Measurements from ENCODE around the gene LYSET. TPM values are rescaled to one million over a fixed set of nuclear protein-coding genes. Genes with fewer than 3 reads are reported as not detected.
"Not testable (repeated sequence)": the region's sequence is repeated elsewhere in the genome, so short reads cannot be mapped to it uniquely, and the experiment has no call there.

The LYSET gene
- total RNA-seq: 10 to 100 TPM; 11.9 to 15.2 TPM
- polyA plus RNA-seq (ENCODE audit: insufficient read depth, low read depth, low replicate concordance): 11.1 TPM
- long read RNA-seq, donor 1, transcript TMEM251-201 (2 exons, 909 nt): major isoform, 14 of 23 reads
- long read RNA-seq, donor 1, partial matches to known transcripts: 5 of 23 reads
- long read RNA-seq, donor 1, other reads (novel, unspliced or antisense): 0 of 23 reads
- long read RNA-seq, donor 2, transcript TMEM251-201 (2 exons, 909 nt): major isoform, 11 of 12 reads
- long read RNA-seq, donor 2, partial matches to known transcripts: 0 of 12 reads
- long read RNA-seq, donor 2, other reads (novel, unspliced or antisense): 0 of 12 reads

GRCh38 chr14:93184391-93185348 is at the start of gene LYSET, which contains the start of gene MOAP1:
Gene LYSET, plus strand, starts transcription at chr14:93185317. Its CDS starts 89 bp downstream, at chr14:93185406.
Gene MOAP1, minus strand, starts transcription at chr14:93184897. Its CDS starts 655 bp downstream, at chr14:93184242.
- Histone ChIP-seq H3K4me3 (peak within 1 kb of the TSS; percentile 95 to 98), H3K9me3 (no peaks in the 10 kb centered on the region), H3K36me3 (ENCODE audit: low read depth, missing control alignments) (no peaks in the 10 kb centered on the region), H3K4me1 (peaks cover 19% of the 10 kb centered on the region), H3K27me3 (no peaks in the 10 kb centered on the region), H3K27ac (peak within 1 kb of the TSS; percentile 95 to 96)
- peak; percentile 91 for DNase-seq
- TF ChIP-seq POLR2A (IDR thresholded peaks at IDR 0.05): no peak
- no peak for TF ChIP-seq CTCF (IDR thresholded peaks at IDR 0.05)
- 0% methylated on average over 21 to 68 of the region's 124 CpGs for WGBS, 2 donors
- intact Hi-C loops (cut with DNase I; ENCODE audit: low total_unique reads): no loop called here

GRCh38 chr14:93135399-93135798 is 49.7 kb upstream of the LYSET start:
- Histone ChIP-seq H3K27ac (no peak overlapping the region), H3K4me3 (no peak overlapping the region), H3K27me3 (no peaks in the 10 kb centered on the region), H3K4me1 (peaks cover 5% of the 10 kb centered on the region), H3K9me3 (no peaks in the 10 kb centered on the region), H3K36me3 (ENCODE audit: low read depth, missing control alignments) (no peaks in the 10 kb centered on the region)
- WGBS, 2 donors: 88 to 92% methylated on average over 5 of the region's 5 CpGs
- intact Hi-C loops (cut with DNase I; ENCODE audit: low total_unique reads): no loop called here
- no peak for TF ChIP-seq POLR2A (IDR thresholded peaks at IDR 0.05)
- no peak for TF ChIP-seq CTCF (IDR thresholded peaks at IDR 0.05)
- no peak for DNase-seq

- H3K9me3 ChIP-seq: no peaks in the 10 kb centered on the region
- no peaks in the 10 kb centered on the region for H3K36me3 ChIP-seq (ENCODE audit: low read depth, missing control alignments)
- no peak overlapping the region for H3K4me3 ChIP-seq
- no peaks in the 10 kb centered on the region for H3K27me3 ChIP-seq
- no peak for TF ChIP-seq CTCF (IDR thresholded peaks at IDR 0.05)
- TF ChIP-seq POLR2A (IDR thresholded peaks at IDR 0.05): no peak
- H3K27ac ChIP-seq: no peak overlapping the region
- intact Hi-C loops (cut with DNase I; ENCODE audit: low total_unique reads): no loop called here
- 55 to 67% methylated on average over 8 of the region's 8 CpGs for WGBS, 2 donors
- peaks cover 5% of the 10 kb centered on the region for H3K4me1 ChIP-seq
- no peak for DNase-seq
Measured at GRCh38 chr14:93136009-93136408, 49.1 kb upstream of the LYSET start.

- H3K27ac ChIP-seq; H3K27me3 ChIP-seq; intact Hi-C loops (cut with DNase I; ENCODE audit: low total_unique reads); H3K4me1 ChIP-seq; H3K9me3 ChIP-seq; H3K36me3 ChIP-seq (ENCODE audit: low read depth, missing control alignments); H3K4me3 ChIP-seq; DNase-seq: not testable (repeated sequence)
- 79 to 92% methylated on average over 7 to 13 of the region's 13 CpGs for WGBS, 2 donors
Measured at GRCh38 chr14:93136508-93136907, 48.6 kb upstream of the LYSET start.

- 45 to 54% methylated on average over 17 of the region's 17 CpGs for WGBS, 2 donors
- DNase-seq: peak; percentile 62
- H3K4me3 ChIP-seq: no peak overlapping the region
- no peaks in the 10 kb centered on the region for H3K9me3 ChIP-seq
- H3K4me1 ChIP-seq: peaks cover under 1% of the 10 kb centered on the region
- H3K27ac ChIP-seq: no peak overlapping the region
- TF ChIP-seq CTCF (IDR thresholded peaks at IDR 0.05) (peak in 1 of 3 experiments; percentile 21), POLR2A (IDR thresholded peaks at IDR 0.05) (no peak)
- intact Hi-C loops (cut with DNase I; ENCODE audit: low total_unique reads): no loop called here
- H3K27me3 ChIP-seq: no peaks in the 10 kb centered on the region
- no peaks in the 10 kb centered on the region for H3K36me3 ChIP-seq (ENCODE audit: low read depth, missing control alignments)
Measured at GRCh38 chr14:93137864-93138263, 47.3 kb upstream of the LYSET start.
